ENCODE measurements around the gene DVL2. TPM values are rescaled to one million over a fixed set of nuclear protein-coding genes. Genes with fewer than 3 reads are reported as not detected.
A peak's percentile ranks its signal among the peaks of the same experiment; 100 is the strongest.

Gene DVL2
- total and polyA plus RNA-seq, 12 donors, result 11.8 to 87.2 (median 44.4) TPM

GRCh38 chr17:7260151-7260550, 25.8 kb upstream of the DVL2 start:
- TF ChIP-seq CTCF (IDR thresholded peaks at IDR 0.05) (no peak), POLR2A (IDR thresholded peaks at IDR 0.05) (no peak)
- Histone ChIP-seq H3K36me3 (replicated peaks in 1 of 2) (peaks cover 0 to 38% of the 10 kb centered on the region in 2 donors), H3K4me1 (replicated peaks in 1 of 2) (peaks cover 12 to 21% of the 10 kb centered on the region in 2 donors), H3K9me3 (replicated peaks in 1 of 3) (no peaks in the 10 kb centered on the region), H3K27me3 (no peaks in the 10 kb centered on the region), H3K4me3 (peak overlapping the region in 1 of 4 donors; percentile 61), H3K27ac (peak overlapping the region in 1 of 5 donors; percentile 81)
- 83 to 85% (median 84%) methylated on average over 4 of the region's 4 CpGs for WGBS, 4 donors
- intact Hi-C loops (cut with DNase I), result loop anchor here in 1 of 2 donors (5.0 kb wide), 1 partner anchor 42 kb away; no protein-coding TSS in a partner anchor
- no peak for DNase-seq

GRCh38 chr17:7259555-7259889, 25.2 kb upstream of the DVL2 start:
- Histone ChIP-seq H3K27me3 (no peaks in the 10 kb centered on the region), H3K27ac (no peak overlapping the region), H3K4me3 (no peak overlapping the region), H3K9me3 (replicated peaks in 1 of 3) (no peaks in the 10 kb centered on the region), H3K36me3 (replicated peaks in 1 of 2) (peaks cover 0 to 44% of the 10 kb centered on the region in 2 donors), H3K4me1 (replicated peaks in 1 of 2) (peaks cover 12 to 21% of the 10 kb centered on the region in 2 donors)
- intact Hi-C loops (cut with DNase I), result no loop called here
- TF ChIP-seq CTCF (IDR thresholded peaks at IDR 0.05) (no peak), POLR2A (IDR thresholded peaks at IDR 0.05) (no peak)
- 91 to 97% (median 95%) methylated on average over 6 of the region's 6 CpGs for WGBS, 4 donors
- DNase-seq, result no peak

GRCh38 chr17:7258731-7259554, 24.6 kb upstream of the DVL2 start:
- Histone ChIP-seq H3K9me3 (replicated peaks in 1 of 3) (no peaks in the 10 kb centered on the region), H3K4me3 (no peak overlapping the region), H3K36me3 (replicated peaks in 1 of 2) (peaks cover 0 to 50% of the 10 kb centered on the region in 2 donors), H3K27me3 (no peaks in the 10 kb centered on the region), H3K4me1 (replicated peaks in 1 of 2) (peaks cover 12 to 26% of the 10 kb centered on the region in 2 donors), H3K27ac (no peak overlapping the region)
- peak in 1 of 7 donors; percentile 52 for DNase-seq
- WGBS, 4 donors, result 74 to 83% (median 78%) methylated on average over 4 to 7 of the region's 7 CpGs
- intact Hi-C loops (cut with DNase I), result no loop called here
- TF ChIP-seq CTCF (IDR thresholded peaks at IDR 0.05) (no peak), POLR2A (IDR thresholded peaks at IDR 0.05) (no peak)

GRCh38 chr17:7256766-7257456, 22.6 kb upstream of the DVL2 start:
- intact Hi-C loops (cut with DNase I), result no loop called here
- 83 to 92% (median 90%) methylated on average over 8 of the region's 8 CpGs for WGBS, 4 donors
- no peak for DNase-seq
- no peak for TF ChIP-seq CTCF (IDR thresholded peaks at IDR 0.05)
- TF ChIP-seq POLR2A (IDR thresholded peaks at IDR 0.05), result no peak
- Histone ChIP-seq H3K27me3 (no peaks in the 10 kb centered on the region), H3K27ac (no peak overlapping the region), H3K4me3 (no peak overlapping the region), H3K4me1 (replicated peaks in 1 of 2) (peaks cover 19 to 32% of the 10 kb centered on the region in 2 donors), H3K36me3 (replicated peaks in 1 of 2) (peaks cover 0 to 52% of the 10 kb centered on the region in 2 donors), H3K9me3 (replicated peaks in 1 of 3) (no peaks in the 10 kb centered on the region)
